WTC11 (cell line): ENCODE data around the gene DROSHA.

Source experiments
- JUN ChIP-seq: sonication (generic); formaldehyde crosslinking; IDR thresholded peaks from 2 replicates; pipeline ENCODE4 v1.8.0; 2023; ENCODE audit warnings: mild to moderate bottlenecking, missing genetic modification reagents
- NR2C2 ChIP-seq: sonication (generic); formaldehyde crosslinking; IDR thresholded peaks from 2 replicates; pipeline ENCODE4 v1.8.0; 2022; ENCODE audit warnings: mild to moderate bottlenecking, missing genetic modification reagents
- ZNF232 ChIP-seq: sonication (generic); formaldehyde crosslinking; IDR thresholded peaks from 2 replicates; pipeline ENCODE4 v1.8.0; 2022; ENCODE audit warnings: mild to moderate bottlenecking, missing genetic modification reagents
- TF ChIP-seq, protein P1 (sequence below): fragments of 200-600 bp; IDR thresholded peaks from 2 replicates; pipeline ENCODE4 v1.8.0; 2022; ENCODE audit warnings: antibody characterized with exemption
- TF ChIP-seq, protein P2 (sequence below): sonication (generic); formaldehyde crosslinking; conservative IDR thresholded peaks from 2 replicates; pipeline ENCODE4 v1.8.1; 2022; ENCODE audit warnings: mild to moderate bottlenecking, missing genetic modification reagents
- TF ChIP-seq, protein P3 (sequence below): sonication (generic); formaldehyde crosslinking; IDR thresholded peaks from 2 replicates; pipeline ENCODE4 v1.8.0; 2022; ENCODE audit warnings: mild to moderate bottlenecking, missing genetic modification reagents
- TF ChIP-seq, protein P4 (sequence below): sonication (generic); formaldehyde crosslinking; IDR thresholded peaks from 2 replicates; pipeline ENCODE4 v1.8.1; 2022; ENCODE audit warnings: mild to moderate bottlenecking, moderate library complexity, missing genetic modification reagents

DNA sequence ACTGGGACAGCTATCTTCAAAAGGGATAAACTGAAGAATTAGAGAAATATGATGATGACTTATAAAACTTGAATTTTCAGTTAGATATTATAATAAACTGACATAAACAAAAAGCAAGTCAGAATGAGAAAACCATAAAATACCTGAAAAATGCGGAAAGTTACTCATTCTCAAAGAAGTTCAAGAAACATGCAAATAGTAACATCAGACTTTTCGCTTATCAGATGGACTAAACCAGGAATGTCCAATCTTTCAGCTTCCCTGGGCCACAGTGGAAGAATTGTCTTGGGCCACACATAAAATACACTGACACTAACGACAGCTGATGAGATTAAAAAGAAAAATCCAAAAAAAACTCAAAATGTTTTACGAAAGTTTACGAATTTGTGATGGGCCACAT lies 53.9 kb downstream of the DROSHA start:
- TF ChIP-seq, protein P1, sequence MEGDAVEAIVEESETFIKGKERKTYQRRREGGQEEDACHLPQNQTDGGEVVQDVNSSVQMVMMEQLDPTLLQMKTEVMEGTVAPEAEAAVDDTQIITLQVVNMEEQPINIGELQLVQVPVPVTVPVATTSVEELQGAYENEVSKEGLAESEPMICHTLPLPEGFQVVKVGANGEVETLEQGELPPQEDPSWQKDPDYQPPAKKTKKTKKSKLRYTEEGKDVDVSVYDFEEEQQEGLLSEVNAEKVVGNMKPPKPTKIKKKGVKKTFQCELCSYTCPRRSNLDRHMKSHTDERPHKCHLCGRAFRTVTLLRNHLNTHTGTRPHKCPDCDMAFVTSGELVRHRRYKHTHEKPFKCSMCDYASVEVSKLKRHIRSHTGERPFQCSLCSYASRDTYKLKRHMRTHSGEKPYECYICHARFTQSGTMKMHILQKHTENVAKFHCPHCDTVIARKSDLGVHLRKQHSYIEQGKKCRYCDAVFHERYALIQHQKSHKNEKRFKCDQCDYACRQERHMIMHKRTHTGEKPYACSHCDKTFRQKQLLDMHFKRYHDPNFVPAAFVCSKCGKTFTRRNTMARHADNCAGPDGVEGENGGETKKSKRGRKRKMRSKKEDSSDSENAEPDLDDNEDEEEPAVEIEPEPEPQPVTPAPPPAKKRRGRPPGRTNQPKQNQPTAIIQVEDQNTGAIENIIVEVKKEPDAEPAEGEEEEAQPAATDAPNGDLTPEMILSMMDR: no peak
- TF ChIP-seq JUN (no peak), ZNF232 (no peak), NR2C2 (CRISPR knock-in tag) (no peak)
- TF ChIP-seq, protein P2, sequence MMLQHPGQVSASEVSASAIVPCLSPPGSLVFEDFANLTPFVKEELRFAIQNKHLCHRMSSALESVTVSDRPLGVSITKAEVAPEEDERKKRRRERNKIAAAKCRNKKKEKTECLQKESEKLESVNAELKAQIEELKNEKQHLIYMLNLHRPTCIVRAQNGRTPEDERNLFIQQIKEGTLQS: no peak
- TF ChIP-seq, protein P3, sequence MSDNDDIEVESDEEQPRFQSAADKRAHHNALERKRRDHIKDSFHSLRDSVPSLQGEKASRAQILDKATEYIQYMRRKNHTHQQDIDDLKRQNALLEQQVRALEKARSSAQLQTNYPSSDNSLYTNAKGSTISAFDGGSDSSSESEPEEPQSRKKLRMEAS (CRISPR knock-in tag): no peak
- TF ChIP-seq, protein P4, sequence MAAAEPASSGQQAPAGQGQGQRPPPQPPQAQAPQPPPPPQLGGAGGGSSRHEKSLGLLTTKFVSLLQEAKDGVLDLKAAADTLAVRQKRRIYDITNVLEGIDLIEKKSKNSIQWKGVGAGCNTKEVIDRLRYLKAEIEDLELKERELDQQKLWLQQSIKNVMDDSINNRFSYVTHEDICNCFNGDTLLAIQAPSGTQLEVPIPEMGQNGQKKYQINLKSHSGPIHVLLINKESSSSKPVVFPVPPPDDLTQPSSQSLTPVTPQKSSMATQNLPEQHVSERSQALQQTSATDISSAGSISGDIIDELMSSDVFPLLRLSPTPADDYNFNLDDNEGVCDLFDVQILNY (CRISPR knock-in tag): no peak
